IMR-90 (cell line): Measurements from ENCODE around the gene DOCK2. TPM values are rescaled to one million over a fixed set of nuclear protein-coding genes. Genes with fewer than 3 reads are reported as not detected.

Experiments
- ATAC-seq: fragments of 200-7000 bp; cut with Tn5 transposase; 2 replicates; pipeline ENCODE4 v1.9.1; 2020; ENCODE audit warnings: low read depth, mild to moderate bottlenecking, moderate library complexity
- BruUV-seq: library from RNA; stranded (reverse); fragments of 400-500 nt; replicated peaks from 2 replicates; lab custom pipeline; 2021; lab: Mats Ljungman, UMichigan
- CTCF ChIA-PET: fragments of 300-600 bp; formaldehyde crosslinking; extraction: SDS; loops from one replicate; lab custom pipeline; 2021; ENCODE audit warnings: antibody characterized with exemption; lab: Yijun Ruan, JAX
- POLR2A ChIA-PET: fragments of 300-600 bp; sonication (Branson Sonifier 250); formaldehyde crosslinking; loops from one replicate; lab custom pipeline; 2022; ENCODE audit warnings: antibody characterized with exemption; ENCODE audit not compliant: unreplicated experiment; lab: Charles Lee
- DNase-seq: peaks from one replicate; pipeline ENCODE4 v3.0.0; 2013
- H2AFZ ChIP-seq: replicated peaks from 2 replicates; pipeline ENCODE3; 2013; ENCODE audit warnings: low read length, mild to moderate bottlenecking; ENCODE audit not compliant: poor library complexity
- H2AK5ac ChIP-seq: 2 replicates; pipeline ENCODE4 v1.6.1; 2013; ENCODE audit warnings: low read depth, low read length, inconsistent platforms
- H2AK9ac ChIP-seq: replicated peaks from 2 replicates; pipeline ENCODE3; 2013; ENCODE audit warnings: mild to moderate bottlenecking, low read depth, low read length, moderate library complexity; ENCODE audit not compliant: poor library complexity
- H2BK120ac ChIP-seq: 2 replicates; pipeline ENCODE4 v1.6.1; 2013; ENCODE audit warnings: low read depth, low read length, inconsistent platforms
- H2BK15ac ChIP-seq: 3 replicates; pipeline ENCODE4 v1.6.1; 2013; ENCODE audit warnings: low read depth, low read length, inconsistent platforms
- H2BK20ac ChIP-seq: 2 replicates; pipeline ENCODE4 v1.6.1; 2013; ENCODE audit warnings: low read depth, mild to moderate bottlenecking, inconsistent platforms, low read length, moderate library complexity
- H2BK5ac ChIP-seq: 2 replicates; pipeline ENCODE4 v1.6.1; 2013; ENCODE audit warnings: mild to moderate bottlenecking, low read depth, low read length, inconsistent platforms; ENCODE audit not compliant: poor library complexity, severe bottlenecking
- H3K14ac ChIP-seq: replicated peaks from 2 replicates; pipeline ENCODE4 v1.6.1; 2013; ENCODE audit warnings: low read depth, low read length, inconsistent platforms
- H3K18ac ChIP-seq: 2 replicates; pipeline ENCODE4 v1.6.1; 2013; ENCODE audit warnings: low read depth, low read length, control low read depth
- H3K23ac ChIP-seq: 2 replicates; pipeline ENCODE4 v1.6.1; 2013; ENCODE audit warnings: low read depth, low read length, inconsistent platforms
- H3K27ac ChIP-seq: 2 replicates; pipeline ENCODE4 v1.5.1; 2013; ENCODE audit warnings: mild to moderate bottlenecking, control low read depth, low read length; ENCODE audit not compliant: insufficient read depth
- H3K27me3 ChIP-seq: 2 replicates; pipeline ENCODE4 v1.6.1; 2013; ENCODE audit warnings: low read length; ENCODE audit not compliant: control insufficient read depth, insufficient read depth
- H3K36me3 ChIP-seq: 2 replicates; pipeline ENCODE4 v1.6.1; 2013; ENCODE audit warnings: low read length, mixed read lengths; ENCODE audit not compliant: control insufficient read depth, insufficient read depth
- H3K4ac ChIP-seq: 2 replicates; pipeline ENCODE4 v1.6.1; 2013; ENCODE audit warnings: low read depth, low read length, inconsistent platforms
- H3K4me1 ChIP-seq: 2 replicates; pipeline ENCODE4 v1.6.1; 2013; ENCODE audit warnings: low read length, mixed read lengths; ENCODE audit not compliant: control insufficient read depth, insufficient read depth
- H3K4me2 ChIP-seq: 2 replicates; pipeline ENCODE4 v1.6.1; 2013; ENCODE audit warnings: low read depth, mild to moderate bottlenecking, control low read depth, low read length, moderate library complexity
- H3K4me3 ChIP-seq: 2 replicates; pipeline ENCODE4 v1.5.1; 2013; ENCODE audit warnings: low read depth, mild to moderate bottlenecking, control low read depth, low read length, moderate library complexity; ENCODE audit not compliant: insufficient read depth
- H3K56ac ChIP-seq: 2 replicates; pipeline ENCODE4 v1.6.1; 2013; ENCODE audit warnings: low read length, inconsistent platforms; ENCODE audit not compliant: insufficient read depth; ENCODE audit errors: extremely low read depth
- H3K79me1 ChIP-seq, 2 experiments: 2 replicates each; pipeline ENCODE4 v1.6.1; 2013; ENCODE audit warnings: low read length in 2 of 2, inconsistent platforms in 1 of 2, low read depth in 1 of 2
- H3K9ac ChIP-seq: 2 replicates; pipeline ENCODE4 v1.6.1; 2013; ENCODE audit warnings: low read depth, low read length, control low read depth
- H3K9me1 ChIP-seq: 2 replicates; pipeline ENCODE4 v1.6.1; 2013; ENCODE audit warnings: low read length, inconsistent platforms; ENCODE audit not compliant: insufficient read depth
- H3K9me3 ChIP-seq: 2 replicates; pipeline ENCODE4 v1.6.1; 2013; ENCODE audit warnings: low read length; ENCODE audit not compliant: control insufficient read depth, insufficient read depth
- H4K20me1 ChIP-seq: 2 replicates; pipeline ENCODE4 v1.6.1; 2013; ENCODE audit warnings: low read length, inconsistent platforms; ENCODE audit not compliant: insufficient read depth
- H4K5ac ChIP-seq: 2 replicates; pipeline ENCODE4 v1.6.1; 2013; ENCODE audit warnings: mild to moderate bottlenecking, low read depth, low read length, control low read depth
- H4K8ac ChIP-seq, 2 experiments: 2 replicates each; pipeline ENCODE4 v1.6.1; 2013; ENCODE audit warnings: low read depth in 2 of 2, low read length in 2 of 2, control low read depth in 1 of 2, inconsistent platforms in 1 of 2
- H4K91ac ChIP-seq: 2 replicates; pipeline ENCODE4 v1.6.1; 2013; ENCODE audit warnings: low read depth, low read length, inconsistent platforms; ENCODE audit not compliant: insufficient read depth
- BHLHE40 ChIP-seq: fragments of 150-350 bp; IDR thresholded peaks from 2 replicates; pipeline ENCODE4 v1.6.1; 2016; ENCODE audit warnings: mild to moderate bottlenecking, low read depth, low read length
- CEBPB ChIP-seq: IDR thresholded peaks from 2 replicates; pipeline ENCODE4 v1.6.1; 2012; ENCODE audit warnings: low read depth, low read length, improper control_type of control experiment
- CHD1 ChIP-seq: IDR thresholded peaks from 2 replicates; pipeline ENCODE4 v1.6.1; 2012; ENCODE audit warnings: low read depth, low read length, improper control_type of control experiment
- FOS ChIP-seq: fragments of 150-350 bp; IDR thresholded peaks from 2 replicates; pipeline ENCODE4 v1.6.1; 2016; ENCODE audit warnings: low read depth, low read length
- MAFK ChIP-seq: IDR thresholded peaks from 2 replicates; pipeline ENCODE4 v1.6.1; 2012; ENCODE audit warnings: low read depth, low read length, improper control_type of control experiment
- MAZ ChIP-seq: IDR thresholded peaks from 2 replicates; pipeline ENCODE4 v1.6.1; 2012; ENCODE audit warnings: low read depth, mild to moderate bottlenecking, low read length, improper control_type of control experiment, moderate library complexity, borderline replicate concordance
- MXI1 ChIP-seq: IDR thresholded peaks from 2 replicates; pipeline ENCODE4 v1.6.1; 2012; ENCODE audit warnings: low read depth, mild to moderate bottlenecking, low read length, moderate library complexity, borderline replicate concordance
- NFE2L2 ChIP-seq: fragments of 150-350 bp; IDR thresholded peaks from 2 replicates; pipeline ENCODE4 v1.6.1; 2016; ENCODE audit warnings: low read depth, mild to moderate bottlenecking, low read length
- POLR2A ChIP-seq: IDR thresholded peaks from 2 replicates; pipeline ENCODE4 v1.6.1; 2012; ENCODE audit warnings: mild to moderate bottlenecking, low read depth, low read length
- RAD21 ChIP-seq: IDR thresholded peaks from 2 replicates; pipeline ENCODE4 v1.6.1; 2012; ENCODE audit warnings: low read length, improper control_type of control experiment
- RCOR1 ChIP-seq: IDR thresholded peaks from 2 replicates; pipeline ENCODE4 v1.6.1; 2012; ENCODE audit warnings: mild to moderate bottlenecking, low read length, improper control_type of control experiment; ENCODE audit not compliant: insufficient replicate concordance
- RFX5 ChIP-seq: IDR thresholded peaks from 2 replicates; pipeline ENCODE4 v1.8.0; 2012; ENCODE audit warnings: low read depth, mild to moderate bottlenecking, low read length, moderate library complexity
- SMC3 ChIP-seq: fragments of 150-350 bp; IDR thresholded peaks from 2 replicates; pipeline ENCODE4 v1.6.1; 2016; ENCODE audit warnings: low read depth, mild to moderate bottlenecking, antibody characterized with exemption, low read length, moderate library complexity
- WGBS, 2 experiments: methylation state at CpG; one replicate each; pipeline versions ENCODE4 v1.1.5 to v1.1.7; 2013; ENCODE audit warnings: missing lambda C conversion rate in 2 of 2; ENCODE audit not compliant: insufficient read length in 1 of 2; ENCODE audit errors: extremely low coverage in 2 of 2; 5-methylcytosine and 5-hydroxymethylcytosine counted together
- dilution Hi-C: fragments of 300-500 bp; cut with HindIII; formaldehyde crosslinking; loops from one replicate; pipeline ENCODE4 v1.14.3; 2018; ENCODE audit warnings: low sequenced_read_pairs; ENCODE audit not compliant: unreplicated experiment
- in situ Hi-C: fragments of 300-500 bp; cut with MboI; formaldehyde crosslinking; loops from 3 replicates; pipeline ENCODE4 v1.14.3; 2019; ENCODE audit warnings: low sequenced_read_pairs, inconsistent platforms, mixed read lengths
- intact Hi-C: fragments of 100-400 bp; cut with micrococcal nuclease; formaldehyde crosslinking; loops from 2 replicates; pipeline ENCODE4 v1.10.0; 2022
- polyA plus RNA-seq, 3 experiments: library from polyadenylated mRNA; depleted of rRNA; stranded (reverse); fragments of >200 nt; gene quantifications; 2 replicates each; pipeline ENCODE4 v1.2.3, GENCODE V29; 2012; ENCODE audit warnings: low replicate concordance in 1 of 3
- total RNA-seq: library from RNA; depleted of rRNA; stranded (reverse); fragments of >200 nt; gene quantifications from 2 replicates; pipeline ENCODE4 v1.2.3, GENCODE V29; 2012
- TF ChIP-seq, protein P1 (sequence below): fragments of 150-350 bp; IDR thresholded peaks from 2 replicates; pipeline ENCODE4 v1.6.1; 2016; ENCODE audit warnings: low read depth, mild to moderate bottlenecking, low read length, moderate library complexity, borderline replicate concordance
- TF ChIP-seq, protein P2 (sequence below): conservative IDR thresholded peaks from 2 replicates; pipeline ENCODE4 v1.5.1; 2012; ENCODE audit warnings: mild to moderate bottlenecking, low read depth, low read length, improper control_type of control experiment
- TF ChIP-seq, protein P3 (sequence below): fragments of 150-350 bp; IDR thresholded peaks from 2 replicates; pipeline ENCODE4 v1.6.1; 2017; ENCODE audit warnings: mild to moderate bottlenecking, antibody characterized with exemption, low read length, low read depth

DOCK2 gene
- total and polyA plus RNA-seq, 2 of the 4 experiments (the other 2 are of a cell fraction), result 0.72 to 3.0 TPM

DNA sequence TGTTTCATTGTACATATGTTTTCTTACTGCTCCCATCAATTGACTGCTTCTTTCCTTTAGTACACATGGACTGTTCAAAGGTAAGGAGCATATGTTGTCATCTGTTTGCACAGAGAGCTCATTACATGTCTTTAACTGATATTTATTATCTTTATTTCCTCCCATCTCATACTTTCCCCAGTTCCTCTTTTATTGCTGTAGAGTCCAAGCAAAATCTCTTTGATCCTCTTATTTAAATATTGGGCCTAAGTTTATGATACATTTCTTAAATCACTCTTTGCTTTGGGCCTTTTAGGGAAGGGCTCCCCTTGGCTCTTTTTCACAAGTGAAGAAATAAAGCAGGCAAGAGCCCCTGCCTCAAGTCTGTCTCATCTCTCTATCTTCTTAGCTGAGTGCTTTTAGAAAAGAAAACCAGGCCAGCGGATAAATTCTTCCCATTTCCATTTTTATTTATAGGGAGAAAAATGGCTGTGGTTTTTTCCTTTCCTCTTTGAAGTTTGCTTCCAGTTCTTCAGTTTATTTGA, 152.4 kb downstream of the DOCK2 start:
- Histone ChIP-seq H3K36me3 (no peaks in the 10 kb centered on the region), H3K79me1 (0 out of 4 replicates have a peak, but pooled peaks cover 0 to 5% of the 10 kb centered on the region in 2 experiments), H3K23ac (no peak overlapping the region), H3K27me3 (no peaks in the 10 kb centered on the region), H4K5ac (no peak overlapping the region), H4K20me1 (no peaks in the 10 kb centered on the region), H3K4me3 (no peak overlapping the region), H4K91ac (peak overlapping the region; percentile 19; the same call in 1 of the 2 replicates), H2AFZ (no peak overlapping the region), H3K4ac (peak overlapping the region; percentile 17; the same call in 1 of the 2 replicates), H2AK9ac (no peak overlapping the region), H3K9me3 (no peaks in the 10 kb centered on the region), H2BK20ac (peak overlapping the region; percentile 57), H3K9ac (no peak overlapping the region), H3K9me1 (peaks cover 6% of the 10 kb centered on the region; the same call in 1 of the 2 replicates), H2BK120ac (peak overlapping the region; percentile 84), H3K18ac (peak overlapping the region; percentile 75), H4K8ac (no peak overlapping the region), H2AK5ac (no peak overlapping the region), H2BK15ac (no peak overlapping the region; the same call in 2 of the 3 replicates), H2BK5ac (no peak overlapping the region), H3K27ac (no peak overlapping the region), H3K56ac (no peak overlapping the region), H3K14ac (no peak overlapping the region), H3K4me1 (peaks cover 12% of the 10 kb centered on the region), H3K4me2 (no peak overlapping the region)
- dilution Hi-C loops (no loop called here), in situ Hi-C loops (no loop called here), intact Hi-C loops (no loop called here)
- ChIA-PET CTCF (no interaction called here), POLR2A (no interaction called here)
- TF ChIP-seq MAFK, result no peak
- no peak for TF ChIP-seq POLR2A
- no peak for TF ChIP-seq NFE2L2
- TF ChIP-seq RCOR1, result no peak
- TF ChIP-seq, protein P1, sequence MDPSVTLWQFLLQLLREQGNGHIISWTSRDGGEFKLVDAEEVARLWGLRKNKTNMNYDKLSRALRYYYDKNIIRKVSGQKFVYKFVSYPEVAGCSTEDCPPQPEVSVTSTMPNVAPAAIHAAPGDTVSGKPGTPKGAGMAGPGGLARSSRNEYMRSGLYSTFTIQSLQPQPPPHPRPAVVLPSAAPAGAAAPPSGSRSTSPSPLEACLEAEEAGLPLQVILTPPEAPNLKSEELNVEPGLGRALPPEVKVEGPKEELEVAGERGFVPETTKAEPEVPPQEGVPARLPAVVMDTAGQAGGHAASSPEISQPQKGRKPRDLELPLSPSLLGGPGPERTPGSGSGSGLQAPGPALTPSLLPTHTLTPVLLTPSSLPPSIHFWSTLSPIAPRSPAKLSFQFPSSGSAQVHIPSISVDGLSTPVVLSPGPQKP, result no peak
- TF ChIP-seq RAD21, result no peak
- TF ChIP-seq FOS, result no peak
- no peak for TF ChIP-seq BHLHE40
- TF ChIP-seq MXI1, result no peak
- no peak for TF ChIP-seq CEBPB
- TF ChIP-seq, protein P2, sequence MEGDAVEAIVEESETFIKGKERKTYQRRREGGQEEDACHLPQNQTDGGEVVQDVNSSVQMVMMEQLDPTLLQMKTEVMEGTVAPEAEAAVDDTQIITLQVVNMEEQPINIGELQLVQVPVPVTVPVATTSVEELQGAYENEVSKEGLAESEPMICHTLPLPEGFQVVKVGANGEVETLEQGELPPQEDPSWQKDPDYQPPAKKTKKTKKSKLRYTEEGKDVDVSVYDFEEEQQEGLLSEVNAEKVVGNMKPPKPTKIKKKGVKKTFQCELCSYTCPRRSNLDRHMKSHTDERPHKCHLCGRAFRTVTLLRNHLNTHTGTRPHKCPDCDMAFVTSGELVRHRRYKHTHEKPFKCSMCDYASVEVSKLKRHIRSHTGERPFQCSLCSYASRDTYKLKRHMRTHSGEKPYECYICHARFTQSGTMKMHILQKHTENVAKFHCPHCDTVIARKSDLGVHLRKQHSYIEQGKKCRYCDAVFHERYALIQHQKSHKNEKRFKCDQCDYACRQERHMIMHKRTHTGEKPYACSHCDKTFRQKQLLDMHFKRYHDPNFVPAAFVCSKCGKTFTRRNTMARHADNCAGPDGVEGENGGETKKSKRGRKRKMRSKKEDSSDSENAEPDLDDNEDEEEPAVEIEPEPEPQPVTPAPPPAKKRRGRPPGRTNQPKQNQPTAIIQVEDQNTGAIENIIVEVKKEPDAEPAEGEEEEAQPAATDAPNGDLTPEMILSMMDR, result no peak
- no peak for TF ChIP-seq SMC3
- no peak for TF ChIP-seq RFX5
- TF ChIP-seq MAZ, result no peak
- no peak for TF ChIP-seq CHD1
- TF ChIP-seq, protein P3, sequence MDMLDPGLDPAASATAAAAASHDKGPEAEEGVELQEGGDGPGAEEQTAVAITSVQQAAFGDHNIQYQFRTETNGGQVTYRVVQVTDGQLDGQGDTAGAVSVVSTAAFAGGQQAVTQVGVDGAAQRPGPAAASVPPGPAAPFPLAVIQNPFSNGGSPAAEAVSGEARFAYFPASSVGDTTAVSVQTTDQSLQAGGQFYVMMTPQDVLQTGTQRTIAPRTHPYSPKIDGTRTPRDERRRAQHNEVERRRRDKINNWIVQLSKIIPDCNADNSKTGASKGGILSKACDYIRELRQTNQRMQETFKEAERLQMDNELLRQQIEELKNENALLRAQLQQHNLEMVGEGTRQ, result no peak
- BruUV-seq, result no TSS peak
- no CpG with 5 or more reads among the region's 1 CpG for WGBS, 2 experiments
- DNase-seq (no peak), ATAC-seq (no peak)
